A549 (cell line): ENCODE results near the gene KCNH4. TPM values are rescaled to one million over a fixed set of nuclear protein-coding genes. Genes with fewer than 3 reads are reported as not detected.
A peak's percentile ranks its signal among the peaks of the same experiment; 100 is the strongest.

Experiments used
- ATAC-seq, 2 experiments: fragments of 200-7000 bp in 1 of 2; fragments of >200 bp in 1 of 2; cut with Nextera tagmentation in 1 of 2; cut with Tn5 transposase in 1 of 2; 3 replicates each; pipeline versions ENCODE4 v1.8.0 to v1.9.1; 2018 to 2020; ENCODE audit warnings: mild to moderate bottlenecking in 1 of 2, moderate library complexity in 1 of 2
- CTCF ChIA-PET: fragments of 300-600 bp; sonication (Branson Sonifier 250); formaldehyde crosslinking; extraction: SDS; loops from one replicate; lab custom pipeline; 2021; ENCODE audit warnings: antibody characterized with exemption, inconsistent platforms; lab: Yijun Ruan, JAX
- POLR2A ChIA-PET: fragments of 350-600 bp; formaldehyde crosslinking; extraction: SDS; loops from one replicate; lab custom pipeline; 2021; ENCODE audit warnings: antibody characterized with exemption, inconsistent platforms; lab: Yijun Ruan, JAX
- DNase-seq, 2 experiments: peaks; one replicate each; pipeline versions ENCODE4 v3.0.0 to v3.0.0-alpha.2; 2011 to 2016; ENCODE audit warnings: low read depth in 1 of 2, low spot score in 1 of 2
- FAIRE-seq: peaks from 2 replicates; lab custom pipeline; 2011; peaks lifted over from hg19 to GRCh38; lab: Jason Lieb, UNC
- H3K27ac ChIP-seq, 2 experiments: fragments of >200 bp; sonication (Bioruptor Twin); formaldehyde crosslinking; 3 replicates each; pipeline ENCODE4 v1.5.1; 2016 to 2017
- H3K4me1 ChIP-seq: fragments of >200 bp; sonication (Bioruptor Twin); formaldehyde crosslinking; 3 replicates; pipeline ENCODE4 v1.6.1; 2016
- H3K4me2 ChIP-seq: fragments of >200 bp; sonication (Bioruptor Twin); formaldehyde crosslinking; 3 replicates; pipeline ENCODE4 v1.6.1; 2016
- H3K4me3 ChIP-seq: fragments of >200 bp; sonication (Bioruptor Twin); formaldehyde crosslinking; 3 replicates; pipeline ENCODE4 v1.5.1; 2016
- H3K9me3 ChIP-seq: fragments of >200 bp; sonication (Bioruptor Twin); formaldehyde crosslinking; 3 replicates; pipeline ENCODE4 v1.6.1; 2016
- CBX8 ChIP-seq: fragments of 200-600 bp; sonication (generic); IDR thresholded peaks from 2 replicates; pipeline ENCODE4 v1.6.1; 2016
- CEBPB ChIP-seq, 2 experiments: fragments of >200 bp in 1 of 2; sonication (Bioruptor Twin) in 1 of 2; formaldehyde crosslinking in 1 of 2; IDR thresholded peaks; 2 replicates each; pipeline ENCODE4 v1.6.1; 2012 to 2016
- EHF ChIP-seq: fragments of 250-450 bp; sonication (Bioruptor Pico); IDR thresholded peaks from 2 replicates; pipeline ENCODE4 v1.5.0; 2020; ENCODE audit warnings: mild to moderate bottlenecking
- ESRRA ChIP-seq: fragments of 150-350 bp; IDR thresholded peaks from 2 replicates; pipeline ENCODE4 v1.6.1; 2014; ENCODE audit warnings: mild to moderate bottlenecking, low read length, borderline replicate concordance
- FOSL2 ChIP-seq, 2 experiments: fragments of 450-650 bp in 1 of 2; fragments of >200 bp in 1 of 2; sonication (Bioruptor Twin) in 1 of 2; formaldehyde crosslinking; IDR thresholded peaks; 2 replicates each; pipeline versions ENCODE4 v1.5.0 to v1.6.1; 2016 to 2020; ENCODE audit warnings: mild to moderate bottlenecking in 1 of 2, moderate library complexity in 1 of 2
- GATA3 ChIP-seq: IDR thresholded peaks from 2 replicates; pipeline ENCODE4 v1.6.1; 2012; ENCODE audit warnings: borderline replicate concordance
- HEYL ChIP-seq: fragments of 250-450 bp; sonication (Bioruptor Pico); IDR thresholded peaks from 2 replicates; pipeline ENCODE4 v1.8.0; 2021; ENCODE audit warnings: mild to moderate bottlenecking, moderate library complexity
- HOXA7 ChIP-seq: fragments of 250-450 bp; sonication (Bioruptor Pico); IDR thresholded peaks from 2 replicates; pipeline ENCODE4 v1.5.0; 2020; ENCODE audit warnings: mild to moderate bottlenecking, moderate library complexity
- HOXB13 ChIP-seq: fragments of 250-450 bp; sonication (Bioruptor Pico); IDR thresholded peaks from 2 replicates; pipeline ENCODE4 v1.5.0; 2020; ENCODE audit warnings: low read depth, mild to moderate bottlenecking, moderate library complexity
- JUN ChIP-seq, 2 experiments: fragments of >200 bp; sonication (Bioruptor Twin); formaldehyde crosslinking; IDR thresholded peaks; 2 replicates in 1 of 2; 3 replicates in 1 of 2; pipeline ENCODE4 v1.6.1; 2016 to 2017
- JUNB ChIP-seq: fragments of >200 bp; sonication (Bioruptor Twin); formaldehyde crosslinking; IDR thresholded peaks from 2 replicates; pipeline ENCODE4 v1.6.1; 2016
- MAFK ChIP-seq: fragments of 450-650 bp; IDR thresholded peaks from 2 replicates; pipeline ENCODE4 v1.6.1; 2014; ENCODE audit not compliant: partially characterized antibody
- MYC ChIP-seq: IDR thresholded peaks from 2 replicates; pipeline ENCODE4 v1.6.1; 2012; ENCODE audit warnings: mild to moderate bottlenecking, inconsistent platforms, low read length, improper control_type of control experiment, borderline replicate concordance
- NPAS2 ChIP-seq: fragments of 250-450 bp; sonication (Bioruptor Pico); IDR thresholded peaks from 2 replicates; pipeline ENCODE4 v1.8.0; 2022; ENCODE audit warnings: mild to moderate bottlenecking, moderate library complexity, borderline replicate concordance
- POLR2AphosphoS2 ChIP-seq: conservative IDR thresholded peaks from 2 replicates; pipeline ENCODE4 v1.6.1; 2012; ENCODE audit warnings: low read length, improper control_type of control experiment, inconsistent platforms
- RAD21 ChIP-seq, 2 experiments: fragments of >200 bp in 1 of 2; sonication (Bioruptor Twin) in 1 of 2; formaldehyde crosslinking in 1 of 2; IDR thresholded peaks in 1 of 2; conservative IDR thresholded peaks in 1 of 2; 2 replicates in 1 of 2; 3 replicates in 1 of 2; pipeline ENCODE4 v1.6.1; 2012 to 2018; ENCODE audit warnings: inconsistent platforms in 1 of 2
- RFX5 ChIP-seq: fragments of 450-650 bp; IDR thresholded peaks from 2 replicates; pipeline ENCODE4 v1.7.1; 2014; ENCODE audit warnings: antibody characterized with exemption, mild to moderate bottlenecking, moderate library complexity
- TFCP2L1 ChIP-seq: fragments of 250-450 bp; sonication (Bioruptor Pico); IDR thresholded peaks from 2 replicates; pipeline ENCODE4 v1.5.0; 2021; ENCODE audit warnings: mild to moderate bottlenecking
- TP53 ChIP-seq: fragments of 250-450 bp; sonication (Bioruptor Pico); IDR thresholded peaks from 2 replicates; pipeline ENCODE4 v1.5.0; 2021; ENCODE audit warnings: mild to moderate bottlenecking, moderate library complexity
- ZC3H11A ChIP-seq: fragments of 450-650 bp; IDR thresholded peaks from 2 replicates; pipeline ENCODE4 v1.6.1; 2014; ENCODE audit warnings: antibody characterized with exemption, mild to moderate bottlenecking
- WGBS: methylation state at CpG from one replicate; pipeline ENCODE4 v1.1.6; 2017; ENCODE audit errors: missing lambda C conversion rate; 5-methylcytosine and 5-hydroxymethylcytosine counted together
- polyA plus RNA-seq, 4 experiments: library from polyadenylated mRNA; depleted of rRNA in 3 of 4; stranded (reverse); fragments of >200 nt; fragmentation: RNase III in 1 of 4; extraction: RNeasy Plus Mini Kit Qiagen cat#74134 plus additional on column Dnase treatment in 1 of 4; gene quantifications; 2 replicates in 3 of 4; 3 replicates in 1 of 4; pipeline ENCODE4 v1.2.3, GENCODE V29; 2011 to 2017
- TF ChIP-seq, protein P1 (sequence below): fragments of 150-350 bp; IDR thresholded peaks from 2 replicates; pipeline ENCODE4 v1.6.1; 2014; ENCODE audit warnings: low read depth, mild to moderate bottlenecking, low read length
- TF ChIP-seq, protein P2 (sequence below): fragments of 450-650 bp; IDR thresholded peaks from 2 replicates; pipeline ENCODE4 v1.6.1; 2014; ENCODE audit warnings: antibody characterized with exemption
- TF ChIP-seq, protein P3 (sequence below): fragments of 250-450 bp; sonication (Bioruptor Pico); IDR thresholded peaks from 2 replicates; pipeline ENCODE4 v1.5.0; 2021; ENCODE audit warnings: mild to moderate bottlenecking, moderate library complexity, borderline replicate concordance
- TF ChIP-seq, protein P4 (sequence below): IDR thresholded peaks from 2 replicates; pipeline ENCODE4 v1.6.1; 2012; ENCODE audit warnings: low read depth, borderline replicate concordance
- TF ChIP-seq, protein P5 (sequence below): fragments of >200 bp; sonication (Bioruptor Twin); formaldehyde crosslinking; IDR thresholded peaks from 2 replicates; pipeline ENCODE4 v1.6.1; 2016

The KCNH4 gene
- polyA plus RNA-seq, 2 of the 4 experiments (the other 2 are of a cell fraction): 0.25 to 0.37 TPM

DNA sequence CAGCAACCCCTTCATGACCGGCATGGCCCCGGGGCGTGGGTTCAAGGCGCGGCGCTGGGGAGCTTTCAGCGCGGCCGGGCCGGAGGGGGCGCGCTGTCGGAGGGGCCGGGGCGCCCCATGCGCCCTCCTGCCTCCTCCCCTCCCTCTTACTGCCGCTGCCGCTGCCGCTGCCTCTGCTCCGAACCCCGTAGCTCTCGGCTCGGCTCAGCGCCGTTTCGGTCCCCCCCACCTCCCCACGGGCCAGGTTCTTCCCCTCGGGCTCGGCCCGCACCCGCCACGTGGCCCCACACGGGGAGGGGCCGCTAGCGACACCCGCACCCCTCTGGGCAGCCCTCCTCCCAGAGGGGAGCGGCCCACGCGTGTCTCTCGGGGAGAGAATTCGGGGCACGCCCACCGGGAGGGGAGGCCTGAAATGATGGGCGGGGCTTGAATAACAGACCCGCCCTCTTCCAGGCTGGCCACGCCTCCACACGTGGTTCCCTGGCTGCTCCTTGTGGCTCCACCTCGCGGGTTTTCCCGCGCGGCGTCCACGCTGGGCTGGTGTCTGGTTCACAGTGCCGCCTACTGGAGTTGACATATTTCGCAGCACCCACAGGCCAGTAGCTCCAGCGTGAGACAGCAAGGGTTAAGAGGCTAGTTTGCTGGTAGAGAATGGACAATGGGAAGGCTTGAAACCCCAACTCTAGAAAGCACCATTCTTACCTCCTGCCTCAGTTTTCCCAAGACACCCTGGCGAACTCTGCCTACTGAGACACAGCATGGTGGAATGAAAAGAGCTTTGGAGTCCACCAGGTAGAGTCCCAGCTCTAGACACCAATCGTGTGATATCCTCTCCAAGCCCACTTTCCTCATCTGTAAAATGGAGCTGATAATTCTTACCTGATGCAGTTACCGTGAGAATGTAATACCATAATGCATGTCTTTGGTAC, at the start of gene KCNH4 (continued):
- TF ChIP-seq, protein P1, sequence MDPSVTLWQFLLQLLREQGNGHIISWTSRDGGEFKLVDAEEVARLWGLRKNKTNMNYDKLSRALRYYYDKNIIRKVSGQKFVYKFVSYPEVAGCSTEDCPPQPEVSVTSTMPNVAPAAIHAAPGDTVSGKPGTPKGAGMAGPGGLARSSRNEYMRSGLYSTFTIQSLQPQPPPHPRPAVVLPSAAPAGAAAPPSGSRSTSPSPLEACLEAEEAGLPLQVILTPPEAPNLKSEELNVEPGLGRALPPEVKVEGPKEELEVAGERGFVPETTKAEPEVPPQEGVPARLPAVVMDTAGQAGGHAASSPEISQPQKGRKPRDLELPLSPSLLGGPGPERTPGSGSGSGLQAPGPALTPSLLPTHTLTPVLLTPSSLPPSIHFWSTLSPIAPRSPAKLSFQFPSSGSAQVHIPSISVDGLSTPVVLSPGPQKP: no peak
- TF ChIP-seq JUNB: no peak
- TF ChIP-seq TP53 (CRISPR knock-in tag): peak; percentile 70
- TF ChIP-seq, protein P2, sequence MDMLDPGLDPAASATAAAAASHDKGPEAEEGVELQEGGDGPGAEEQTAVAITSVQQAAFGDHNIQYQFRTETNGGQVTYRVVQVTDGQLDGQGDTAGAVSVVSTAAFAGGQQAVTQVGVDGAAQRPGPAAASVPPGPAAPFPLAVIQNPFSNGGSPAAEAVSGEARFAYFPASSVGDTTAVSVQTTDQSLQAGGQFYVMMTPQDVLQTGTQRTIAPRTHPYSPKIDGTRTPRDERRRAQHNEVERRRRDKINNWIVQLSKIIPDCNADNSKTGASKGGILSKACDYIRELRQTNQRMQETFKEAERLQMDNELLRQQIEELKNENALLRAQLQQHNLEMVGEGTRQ: peak; percentile 84
- TF ChIP-seq CBX8: no peak
- peak; percentile 66 to 68 for TF ChIP-seq RAD21 (conservative IDR thresholded peaks at IDR 0.05 in 1 of 2, IDR thresholded peaks at IDR 0.05 in 1 of 2)
- no peak for TF ChIP-seq CEBPB (IDR thresholded peaks at IDR 0.05)
- TF ChIP-seq, all 56 proteins: peak for 17

DNA sequence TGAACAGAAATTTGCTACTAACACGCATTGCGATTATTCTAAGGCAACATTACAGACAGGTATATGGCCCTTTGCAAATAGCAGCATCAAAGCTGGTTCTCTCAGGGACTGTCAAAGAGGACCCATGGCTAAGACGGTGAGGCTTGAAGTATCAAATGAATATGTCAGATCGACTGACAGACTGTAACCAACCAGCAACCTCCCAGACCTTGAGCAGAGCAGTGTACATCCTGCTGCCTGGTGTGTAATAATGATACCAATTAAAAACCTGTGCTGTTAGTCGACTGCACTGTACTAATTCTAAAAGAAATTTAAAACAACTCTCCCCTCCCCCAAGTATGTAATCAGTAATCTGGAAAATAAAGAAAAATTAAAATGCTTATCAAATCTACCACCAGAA, 49.3 kb upstream of the KCNH4 start:
- WGBS: 83% methylated on average over 5 of the region's 5 CpGs
- no peak for DNase-seq
- no peak for FAIRE-seq
- TF ChIP-seq RFX5 (no peak), HOXA7 (CRISPR knock-in tag) (no peak), FOSL2 (IDR thresholded peaks at IDR 0.05) (no peak), FOSL2 (CRISPR knock-in tag; IDR thresholded peaks at IDR 0.05) (no peak), HEYL (no peak), POLR2AphosphoS2 (no peak), MAFK (no peak), TFCP2L1 (CRISPR knock-in tag) (no peak), ZC3H11A (no peak), EHF (CRISPR knock-in tag) (no peak), ESRRA (no peak), HOXB13 (no peak), MYC (no peak), JUN (IDR thresholded peaks at IDR 0.05) (no peak), GATA3 (no peak), JUNB (no peak), NPAS2 (CRISPR knock-in tag) (no peak)
- TF ChIP-seq, protein P3, sequence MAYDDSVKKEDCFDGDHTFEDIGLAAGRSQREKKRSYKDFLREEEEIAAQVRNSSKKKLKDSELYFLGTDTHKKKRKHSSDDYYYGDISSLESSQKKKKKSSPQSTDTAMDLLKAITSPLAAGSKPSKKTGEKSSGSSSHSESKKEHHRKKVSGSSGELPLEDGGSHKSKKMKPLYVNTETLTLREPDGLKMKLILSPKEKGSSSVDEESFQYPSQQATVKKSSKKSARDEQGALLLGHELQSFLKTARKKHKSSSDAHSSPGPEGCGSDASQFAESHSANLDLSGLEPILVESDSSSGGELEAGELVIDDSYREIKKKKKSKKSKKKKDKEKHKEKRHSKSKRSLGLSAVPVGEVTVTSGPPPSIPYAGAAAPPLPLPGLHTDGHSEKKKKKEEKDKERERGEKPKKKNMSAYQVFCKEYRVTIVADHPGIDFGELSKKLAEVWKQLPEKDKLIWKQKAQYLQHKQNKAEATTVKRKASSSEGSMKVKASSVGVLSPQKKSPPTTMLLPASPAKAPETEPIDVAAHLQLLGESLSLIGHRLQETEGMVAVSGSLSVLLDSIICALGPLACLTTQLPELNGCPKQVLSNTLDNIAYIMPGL (CRISPR knock-in tag): no peak
- TF ChIP-seq, protein P4, sequence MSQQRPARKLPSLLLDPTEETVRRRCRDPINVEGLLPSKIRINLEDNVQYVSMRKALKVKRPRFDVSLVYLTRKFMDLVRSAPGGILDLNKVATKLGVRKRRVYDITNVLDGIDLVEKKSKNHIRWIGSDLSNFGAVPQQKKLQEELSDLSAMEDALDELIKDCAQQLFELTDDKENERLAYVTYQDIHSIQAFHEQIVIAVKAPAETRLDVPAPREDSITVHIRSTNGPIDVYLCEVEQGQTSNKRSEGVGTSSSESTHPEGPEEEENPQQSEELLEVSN: no peak
- TF ChIP-seq, protein P5, sequence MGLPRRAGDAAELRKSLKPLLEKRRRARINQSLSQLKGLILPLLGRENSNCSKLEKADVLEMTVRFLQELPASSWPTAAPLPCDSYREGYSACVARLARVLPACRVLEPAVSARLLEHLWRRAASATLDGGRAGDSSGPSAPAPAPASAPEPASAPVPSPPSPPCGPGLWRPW: no peak
- H3K27ac ChIP-seq: no peak overlapping the region
- H3K9me3 ChIP-seq: no peaks in the 10 kb centered on the region
- ATAC-seq: no peak
- ChIA-PET POLR2A (no interaction called here), CTCF (interaction anchor here (0.7 to 2.1 kb wide), 10 partner anchors 11 to 80 kb away, joined by 3 to 7 read pairs (median 4); partner anchors contain the start of genes KCNH4 and STAT5B)
- H3K4me3 ChIP-seq: no peak overlapping the region
- H3K4me2 ChIP-seq: no peak overlapping the region
- H3K4me1 ChIP-seq: peaks cover 30% of the 10 kb centered on the region; the same call in 2 of the 3 replicates
